HFFc6 (cell line): ENCODE measurements around the gene SLC19A1. TPM values are rescaled to one million over a fixed set of nuclear protein-coding genes. Genes with fewer than 3 reads are reported as not detected.

Experiments used
- DNase-seq: peaks from one replicate; pipeline ENCODE4 v3.0.0-alpha.2; 2018
- H3K27ac Mint-ChIP-seq: 2 replicates; pipeline ENCODE4 v1.8.0; 2020; ENCODE audit warnings: mild to moderate bottlenecking, mixed read lengths
- H3K27me3 Mint-ChIP-seq: 2 replicates; pipeline ENCODE4 v1.8.0; 2021; ENCODE audit warnings: mild to moderate bottlenecking, moderate library complexity, mixed read lengths; ENCODE audit not compliant: insufficient read depth
- H3K36me3 Mint-ChIP-seq: 2 replicates; pipeline ENCODE4 v1.8.0; 2021; ENCODE audit warnings: low read depth, mixed read lengths
- H3K4me1 Mint-ChIP-seq: 2 replicates; pipeline ENCODE4 v1.8.0; 2020; ENCODE audit warnings: low read depth, mixed read lengths
- H3K4me3 Mint-ChIP-seq: 2 replicates; pipeline ENCODE4 v1.8.0; 2020; ENCODE audit warnings: mild to moderate bottlenecking, moderate library complexity, mixed read lengths
- H3K9me3 Mint-ChIP-seq: 2 replicates; pipeline ENCODE4 v1.8.0; 2020; ENCODE audit warnings: mild to moderate bottlenecking, mixed read lengths
- total RNA-seq, 6 experiments: library from RNA; stranded (reverse); fragmentation: NEBNext Ultra II Directional; extraction: Animal tissue kit (Norgen Biotek cat#: 25700); gene quantifications; 2 replicates in 1 of 6; 3 replicates in 5 of 6; pipeline ENCODE4 v1.2.3, GENCODE V29; 2021
- TF ChIP-seq, protein P1 (sequence below): fragments of 200-600 bp; sonication (generic); IDR thresholded peaks from 2 replicates; pipeline ENCODE4 v1.5.0; 2021; ENCODE audit warnings: antibody characterized with exemption, mild to moderate bottlenecking

Gene SLC19A1
- total RNA-seq, 6 experiments from 2014 or later, result 12.3 to 15.9 (median 14.6) TPM

DNA sequence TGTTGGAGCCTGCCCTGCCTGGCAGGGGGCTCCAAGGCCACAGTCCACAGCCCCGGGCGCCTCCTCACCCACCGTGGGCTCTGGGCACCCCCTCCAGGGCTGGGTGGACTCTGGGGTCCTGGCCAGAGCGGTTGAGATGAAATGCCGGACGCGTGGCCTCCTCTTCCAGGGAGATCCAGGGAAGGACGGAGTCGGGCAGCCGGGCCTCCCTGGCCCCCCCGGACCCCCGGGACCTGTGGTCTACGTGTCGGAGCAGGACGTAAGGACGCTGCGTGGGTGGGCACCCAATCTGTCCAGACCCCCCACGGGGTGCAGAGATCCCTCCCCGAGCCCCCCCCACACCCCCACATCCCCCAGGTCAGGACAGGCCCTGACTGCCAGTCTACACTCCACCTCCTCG is 51.2 kb downstream of the SLC19A1 start:
- Mint-ChIP-seq H3K36me3 (peaks cover 4% of the 10 kb centered on the region; the same call in 1 of the 2 replicates), H3K27me3 (no peaks in the 10 kb centered on the region), H3K27ac (no peak overlapping the region), H3K4me3 (no peak overlapping the region), H3K4me1 (no peaks in the 10 kb centered on the region), H3K9me3 (no peaks in the 10 kb centered on the region)
- TF ChIP-seq, protein P1, sequence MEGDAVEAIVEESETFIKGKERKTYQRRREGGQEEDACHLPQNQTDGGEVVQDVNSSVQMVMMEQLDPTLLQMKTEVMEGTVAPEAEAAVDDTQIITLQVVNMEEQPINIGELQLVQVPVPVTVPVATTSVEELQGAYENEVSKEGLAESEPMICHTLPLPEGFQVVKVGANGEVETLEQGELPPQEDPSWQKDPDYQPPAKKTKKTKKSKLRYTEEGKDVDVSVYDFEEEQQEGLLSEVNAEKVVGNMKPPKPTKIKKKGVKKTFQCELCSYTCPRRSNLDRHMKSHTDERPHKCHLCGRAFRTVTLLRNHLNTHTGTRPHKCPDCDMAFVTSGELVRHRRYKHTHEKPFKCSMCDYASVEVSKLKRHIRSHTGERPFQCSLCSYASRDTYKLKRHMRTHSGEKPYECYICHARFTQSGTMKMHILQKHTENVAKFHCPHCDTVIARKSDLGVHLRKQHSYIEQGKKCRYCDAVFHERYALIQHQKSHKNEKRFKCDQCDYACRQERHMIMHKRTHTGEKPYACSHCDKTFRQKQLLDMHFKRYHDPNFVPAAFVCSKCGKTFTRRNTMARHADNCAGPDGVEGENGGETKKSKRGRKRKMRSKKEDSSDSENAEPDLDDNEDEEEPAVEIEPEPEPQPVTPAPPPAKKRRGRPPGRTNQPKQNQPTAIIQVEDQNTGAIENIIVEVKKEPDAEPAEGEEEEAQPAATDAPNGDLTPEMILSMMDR, result no peak
- DNase-seq, result no peak

DNA sequence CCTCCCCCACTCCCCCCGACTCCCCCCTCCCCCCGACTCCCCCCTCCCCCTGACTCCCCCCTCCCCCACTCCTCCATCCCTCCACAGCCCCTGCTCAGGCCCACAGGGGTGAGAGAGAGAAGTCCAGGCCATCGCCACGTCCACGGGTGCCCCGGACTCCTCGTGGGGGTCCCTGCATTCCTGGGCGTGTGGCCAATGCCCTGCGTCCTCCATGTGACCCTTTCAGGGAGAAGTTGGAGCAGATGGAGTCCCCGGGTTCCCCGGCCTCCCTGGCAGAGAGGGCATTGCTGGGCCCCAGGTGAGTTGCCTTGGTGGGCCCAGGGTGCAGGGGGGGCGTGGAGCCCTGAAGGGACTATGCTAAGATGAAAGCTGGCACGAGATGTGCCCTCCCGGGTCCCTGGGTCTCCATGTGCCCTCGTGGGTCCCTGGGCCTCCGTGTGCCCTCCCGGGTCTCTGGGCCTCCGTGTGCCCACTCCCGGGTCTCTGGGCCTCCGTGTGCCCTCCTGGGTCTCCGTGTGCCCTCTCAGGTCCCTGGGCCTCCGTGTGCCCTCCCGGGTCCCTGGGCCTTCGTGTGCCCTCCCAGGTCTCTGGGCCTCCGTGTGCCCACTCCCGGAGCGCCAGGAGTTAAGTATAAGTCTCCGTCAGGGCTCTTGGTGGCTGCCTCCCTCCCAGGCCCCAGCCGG is 52.0 kb downstream of the SLC19A1 start:
- TF ChIP-seq, protein P1, result no peak
- no peak for DNase-seq
- Mint-ChIP-seq H3K9me3 (no peaks in the 10 kb centered on the region), H3K4me3 (no peak overlapping the region), H3K27me3 (no peaks in the 10 kb centered on the region), H3K27ac (no peak overlapping the region), H3K36me3 (no peaks in the 10 kb centered on the region), H3K4me1 (no peaks in the 10 kb centered on the region)

DNA sequence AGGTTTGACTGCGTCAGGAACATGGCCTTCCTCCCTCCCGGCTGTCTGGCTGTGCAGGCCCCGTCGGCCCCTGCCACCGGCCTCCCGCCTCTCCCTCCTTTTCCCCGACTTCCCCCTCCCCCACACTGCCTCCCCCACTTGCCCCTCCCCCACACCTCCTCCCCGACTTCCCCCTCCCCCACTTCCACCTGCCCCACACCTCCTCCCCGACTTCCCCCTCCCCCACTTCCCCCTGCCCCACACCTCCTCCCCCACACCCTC is 52.6 kb downstream of the SLC19A1 start:
- H3K4me1 Mint-ChIP-seq, result no peaks in the 10 kb centered on the region
- no peaks in the 10 kb centered on the region for H3K9me3 Mint-ChIP-seq
- TF ChIP-seq, protein P1, result no peak
- peaks cover under 1% of the 10 kb centered on the region for H3K36me3 Mint-ChIP-seq
- DNase-seq, result no peak
- no peak overlapping the region for H3K27ac Mint-ChIP-seq
- no peak overlapping the region for H3K4me3 Mint-ChIP-seq
- H3K27me3 Mint-ChIP-seq, result no peaks in the 10 kb centered on the region

DNA sequence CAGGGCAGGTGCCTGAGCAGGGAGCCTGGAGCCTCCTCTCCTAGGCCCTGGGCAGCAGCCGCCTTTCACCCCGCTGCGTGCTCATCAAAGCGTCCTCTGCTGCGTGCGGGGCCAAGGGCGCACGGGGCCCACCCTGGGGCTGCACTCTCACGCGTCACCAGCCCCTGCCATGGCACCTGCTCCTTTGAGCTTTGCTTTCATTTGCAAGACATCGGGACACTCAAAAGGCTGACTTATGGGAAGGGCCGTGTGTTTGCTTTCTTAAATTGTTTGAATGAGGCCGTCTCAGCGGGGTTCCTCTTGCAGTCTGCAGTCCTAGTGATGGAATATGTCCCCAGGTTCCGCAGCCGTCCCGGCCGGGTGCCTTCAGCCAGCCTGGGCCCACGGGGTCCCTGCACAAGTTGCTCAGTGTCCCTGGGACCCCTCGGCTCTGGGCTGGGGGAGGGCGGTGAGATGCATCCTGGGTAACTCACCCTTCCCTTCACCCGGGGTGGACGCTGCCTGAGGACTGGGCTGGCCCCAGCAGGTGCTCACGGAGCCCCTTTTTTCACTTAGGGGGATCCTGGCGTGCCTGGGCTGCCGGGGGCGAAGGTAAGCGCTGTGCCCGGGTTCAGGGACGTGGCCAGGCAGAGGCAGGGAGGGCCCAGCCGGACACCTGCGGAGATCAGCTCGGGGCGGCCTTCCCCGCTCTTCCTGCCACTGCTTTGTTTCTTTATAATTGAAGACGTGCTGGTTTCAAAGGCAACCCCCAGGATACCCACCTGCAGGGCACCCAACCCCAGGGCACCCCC is 53.1 kb downstream of the SLC19A1 start:
- TF ChIP-seq, protein P1, result no peak
- no peaks in the 10 kb centered on the region for H3K27me3 Mint-ChIP-seq
- peaks cover 6% of the 10 kb centered on the region for H3K36me3 Mint-ChIP-seq

DNA sequence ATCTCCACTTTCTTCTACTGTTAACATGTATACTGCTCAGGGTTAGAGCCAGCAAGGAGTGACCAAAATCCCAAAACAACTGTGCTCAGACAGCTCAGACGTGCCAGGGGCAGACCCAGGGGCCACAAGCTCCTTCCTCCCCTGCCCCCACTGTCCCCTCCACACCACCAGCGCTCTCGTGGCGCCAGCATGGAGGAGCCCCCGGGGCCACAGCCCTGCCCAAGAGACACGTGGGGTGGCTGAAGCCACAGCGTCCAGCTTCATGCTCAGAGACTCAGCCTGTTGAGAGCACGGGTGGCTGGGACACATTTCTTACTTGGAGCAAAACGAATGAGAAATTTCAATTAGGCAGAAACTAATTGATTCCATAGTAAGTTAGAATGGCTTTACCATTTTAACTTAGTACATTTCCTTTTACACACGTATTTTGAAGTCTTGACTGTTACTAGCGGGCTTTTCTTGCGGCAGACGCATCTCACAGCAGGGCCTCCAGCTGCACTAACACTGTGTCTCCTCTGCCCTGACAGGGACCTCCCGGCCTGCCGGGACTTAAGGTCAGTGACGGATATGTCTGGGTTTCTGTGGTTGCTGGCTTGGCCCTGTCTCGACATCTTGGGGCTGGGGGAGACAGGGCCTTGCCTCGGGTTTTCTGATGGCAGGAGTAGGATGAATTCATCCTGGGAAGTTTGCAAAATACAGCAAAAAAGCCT is 54.2 kb downstream of the SLC19A1 start:
- H3K9me3 Mint-ChIP-seq, result no peaks in the 10 kb centered on the region
- DNase-seq, result no peak
- no peak overlapping the region for H3K27ac Mint-ChIP-seq
- H3K36me3 Mint-ChIP-seq, result peaks cover 9% of the 10 kb centered on the region
- H3K4me3 Mint-ChIP-seq, result no peak overlapping the region
- no peaks in the 10 kb centered on the region; the same call in 1 of the 2 replicates for H3K27me3 Mint-ChIP-seq
- TF ChIP-seq, protein P1, result no peak
- no peaks in the 10 kb centered on the region for H3K4me1 Mint-ChIP-seq

More for the DNA sequence above, 53.1 kb downstream of the SLC19A1 start:
- Mint-ChIP-seq H3K4me3 (no peak overlapping the region), H3K9me3 (no peaks in the 10 kb centered on the region), H3K27ac (no peak overlapping the region), H3K4me1 (no peaks in the 10 kb centered on the region)
- DNase-seq, result no peak
